ENCODE data around the gene SEC24D. TPM values are rescaled to one million over a fixed set of nuclear protein-coding genes. Genes with fewer than 3 reads are reported as not detected.

SEC24D gene
- total and polyA plus RNA-seq, 2 experiments from 2014 or later, result 23.9 to 58.6 TPM

- no peaks in the 10 kb centered on the region for H3K4me1 ChIP-seq (ENCODE audit: low read depth)
- no peaks in the 10 kb centered on the region for H3K27me3 ChIP-seq
- H3K27ac ChIP-seq, result no peak overlapping the region
- H3K4me3 ChIP-seq, result no peak overlapping the region
- H3K36me3 ChIP-seq, result no peaks in the 10 kb centered on the region
- no peak for DNase-seq (ENCODE audit: low read depth in 1 of 2, low spot score in 1 of 2)
- no peak for TF ChIP-seq CTCF (IDR thresholded peaks at IDR 0.05; ENCODE audit: low read depth, low read length)
- no peaks in the 10 kb centered on the region for H3K9me3 ChIP-seq (ENCODE audit: low read depth)
Observed at GRCh38 chr4:118866442-118866841, 30.5 kb upstream of the SEC24D start.

- no peak overlapping the region for H3K4me3 ChIP-seq
- no peaks in the 10 kb centered on the region for H3K27me3 ChIP-seq
- no peak overlapping the region for H3K27ac ChIP-seq
- peak; percentile 68 to 71 for DNase-seq (ENCODE audit: low read depth in 1 of 2, low spot score in 1 of 2)
- H3K36me3 ChIP-seq, result no peaks in the 10 kb centered on the region
- H3K9me3 ChIP-seq (ENCODE audit: low read depth), result no peaks in the 10 kb centered on the region
- H3K4me1 ChIP-seq (ENCODE audit: low read depth), result no peaks in the 10 kb centered on the region
- peak; percentile 72 for TF ChIP-seq CTCF (IDR thresholded peaks at IDR 0.05; ENCODE audit: low read depth, low read length)
Observed at GRCh38 chr4:118865091-118865708, 29.3 kb upstream of the SEC24D start.

GRCh38 chr4:118858779-118859178 is 22.9 kb upstream of the SEC24D start:
- Histone ChIP-seq H3K4me3 (no peak overlapping the region), H3K4me1 (ENCODE audit: low read depth) (no peaks in the 10 kb centered on the region), H3K9me3 (ENCODE audit: low read depth) (no peaks in the 10 kb centered on the region), H3K27ac (no peak overlapping the region), H3K27me3 (no peaks in the 10 kb centered on the region), H3K36me3 (no peaks in the 10 kb centered on the region)
- no peak for DNase-seq (ENCODE audit: low read depth in 1 of 2, low spot score in 1 of 2)
- TF ChIP-seq CTCF (IDR thresholded peaks at IDR 0.05; ENCODE audit: low read depth, low read length), result no peak

GRCh38 chr4:118857760-118858159 is 21.8 kb upstream of the SEC24D start:
- no peaks in the 10 kb centered on the region for H3K36me3 ChIP-seq
- H3K27ac ChIP-seq, result no peak overlapping the region
- H3K4me3 ChIP-seq, result no peak overlapping the region
- no peaks in the 10 kb centered on the region for H3K9me3 ChIP-seq (ENCODE audit: low read depth)
- TF ChIP-seq CTCF (IDR thresholded peaks at IDR 0.05; ENCODE audit: low read depth, low read length), result no peak
- no peaks in the 10 kb centered on the region for H3K27me3 ChIP-seq
- H3K4me1 ChIP-seq (ENCODE audit: low read depth), result no peaks in the 10 kb centered on the region
- DNase-seq (ENCODE audit: low read depth in 1 of 2, low spot score in 1 of 2), result no peak

GRCh38 chr4:118850488-118851173 is 14.7 kb upstream of the SEC24D start:
- no peaks in the 10 kb centered on the region for H3K27me3 ChIP-seq
- DNase-seq (ENCODE audit: low read depth in 1 of 2, low spot score in 1 of 2), result peak in 1 of 2 donors; percentile 35
- no peak overlapping the region for H3K4me3 ChIP-seq
- no peaks in the 10 kb centered on the region for H3K36me3 ChIP-seq
- H3K27ac ChIP-seq, result no peak overlapping the region
- H3K9me3 ChIP-seq (ENCODE audit: low read depth), result no peaks in the 10 kb centered on the region
- TF ChIP-seq CTCF (IDR thresholded peaks at IDR 0.05; ENCODE audit: low read depth, low read length), result no peak
- peaks cover 7% of the 10 kb centered on the region for H3K4me1 ChIP-seq (ENCODE audit: low read depth)

Data from cardiac muscle cell (in vitro differentiated cells and primary cell).